Esophagus muscularis mucosa (tissue), 3 donors: ENCODE results near the gene SUFU.

ENCODE experiments used
- CTCF ChIP-seq, 3 experiments: fragments of 200-600 bp in 2 of 3; fragments of 450-650 bp in 1 of 3; sonication (generic) in 2 of 3; IDR thresholded peaks; one replicate each; pipeline ENCODE4 v1.5.1; 2017 to 2019; ENCODE audit warnings: antibody characterized with exemption in 3 of 3, mild to moderate bottlenecking in 2 of 3, moderate library complexity in 1 of 3
- POLR2AphosphoS5 ChIP-seq, 2 donors: sonication (generic); formaldehyde crosslinking; IDR thresholded peaks; one replicate each; pipeline ENCODE4 v1.6.1; 2017; ENCODE audit warnings: antibody characterized with exemption in 2 of 2

DNA sequence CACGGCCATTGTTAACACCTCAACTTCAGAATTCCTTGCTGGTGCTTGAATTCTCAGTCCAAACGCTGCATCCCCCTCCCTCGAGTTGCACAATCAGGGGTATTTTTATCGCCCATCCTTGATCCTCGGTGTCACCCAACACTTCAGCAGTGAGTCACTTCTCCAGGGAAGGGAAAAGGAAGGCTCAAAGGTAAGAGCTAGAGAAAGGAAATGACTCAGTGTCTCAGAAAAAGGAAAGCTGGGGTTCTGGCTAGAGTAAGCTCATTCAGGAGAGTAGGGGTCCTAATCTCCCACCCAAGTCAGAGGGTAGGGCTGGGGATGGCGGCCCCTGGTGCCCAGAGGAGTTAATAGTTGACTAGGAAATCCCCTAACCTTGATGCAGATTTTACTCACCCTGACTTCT is 100.7 kb downstream of the SUFU start:
- TF ChIP-seq CTCF (IDR thresholded peaks at IDR 0.05) (no peak), POLR2AphosphoS5 (IDR thresholded peaks at IDR 0.05) (no peak)
